Activated CD8-positive, alpha-beta T cell treated with anti-CD3 and anti-CD28 coated beads for 36 hours (primary cell): ENCODE measurements around the gene PADI4. TPM values are rescaled to one million over a fixed set of nuclear protein-coding genes. Genes with fewer than 3 reads are reported as not detected.
"Not testable (repeated sequence)": the region's sequence is repeated elsewhere in the genome, so short reads cannot be mapped to it uniquely, and the experiment has no call there.

Experiments
- ATAC-seq: fragments of 200-7000 bp; cut with Tn5 transposase; one replicate; pipeline ENCODE4 v1.10.0; 2021; ENCODE audit warnings: mild to moderate bottlenecking, moderate library complexity
- CTCF ChIA-PET: fragments of 350-600 bp; sonication (Branson Sonifier 250); formaldehyde crosslinking; loops from one replicate; lab custom pipeline; 2021; ENCODE audit warnings: antibody characterized with exemption; lab: Charles Lee
- POLR2A ChIA-PET: fragments of 350-600 bp; sonication (Branson Sonifier 250); formaldehyde crosslinking; loops from one replicate; lab custom pipeline; 2021; ENCODE audit warnings: antibody characterized with exemption; lab: Charles Lee
- DNase-seq: peaks from one replicate; pipeline ENCODE4 v3.0.0-alpha.2; 2020
- H3K27ac Mint-ChIP-seq: one replicate; pipeline ENCODE4 v1.8.0; 2021; ENCODE audit warnings: mild to moderate bottlenecking, mixed read lengths
- H3K27me3 Mint-ChIP-seq: one replicate; pipeline ENCODE4 v1.8.0; 2021; ENCODE audit warnings: mixed read lengths
- H3K36me3 Mint-ChIP-seq: one replicate; pipeline ENCODE4 v1.8.0; 2021; ENCODE audit warnings: low read depth, mixed read lengths
- H3K4me1 Mint-ChIP-seq: one replicate; pipeline ENCODE4 v1.8.0; 2021; ENCODE audit warnings: low read depth, mixed read lengths
- H3K4me3 Mint-ChIP-seq: one replicate; pipeline ENCODE4 v1.8.0; 2021; ENCODE audit warnings: mild to moderate bottlenecking, moderate library complexity, mixed read lengths
- H3K9me3 Mint-ChIP-seq: one replicate; pipeline ENCODE4 v1.8.0; 2021; ENCODE audit warnings: mixed read lengths
- intact Hi-C: fragments of 100-400 bp; cut with micrococcal nuclease; formaldehyde crosslinking; loops from one replicate; pipeline ENCODE4 v1.10.0; 2022
- total RNA-seq, 2 experiments: library from RNA; stranded (reverse); gene quantifications; one replicate each; pipeline ENCODE4 v1.2.3, GENCODE V29; 2021
- TF ChIP-seq, protein P1 (sequence below): fragments of 200-600 bp; IDR thresholded peaks from one replicate; pipeline ENCODE4 v1.8.0; 2022; ENCODE audit warnings: antibody characterized with exemption, mild to moderate bottlenecking

PADI4 gene
- total RNA-seq, 2 experiments from 2014 or later, result 1.6 to 1.8 TPM

DNA sequence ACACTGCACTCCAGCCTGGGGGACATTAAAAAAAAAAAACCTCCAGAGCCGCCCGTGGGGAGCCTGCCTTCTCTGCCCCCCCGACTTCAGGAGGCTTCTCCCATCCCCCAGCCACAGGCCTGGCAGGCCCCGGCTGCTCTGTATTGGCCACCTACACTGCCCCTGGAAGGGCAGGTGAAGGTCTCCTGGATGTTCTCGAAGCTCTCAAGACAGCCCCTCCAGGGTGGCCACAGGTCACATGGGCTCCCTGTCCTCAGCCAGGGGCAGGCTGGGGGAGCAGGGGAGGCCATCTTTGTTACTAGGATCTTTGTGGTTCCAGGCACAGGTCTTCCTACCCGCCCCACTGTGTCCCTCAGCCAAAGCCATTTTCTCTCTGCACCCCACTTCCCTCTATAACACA is 96.8 kb downstream of the PADI4 start:
- Mint-ChIP-seq H3K9me3 (no peaks in the 10 kb centered on the region), H3K4me1 (no peaks in the 10 kb centered on the region), H3K27me3 (no peaks in the 10 kb centered on the region), H3K27ac (no peak overlapping the region), H3K36me3 (peaks cover 18% of the 10 kb centered on the region), H3K4me3 (no peak overlapping the region)
- ChIA-PET POLR2A (interaction anchor here (0.6 kb wide), 1 partner anchor 9 kb away, joined by 3 read pairs; no protein-coding TSS in a partner anchor), CTCF (interaction anchor here (1.2 kb wide), 1 partner anchor 8 kb away, joined by 3 read pairs; no protein-coding TSS in a partner anchor)
- DNase-seq (no peak), ATAC-seq (no peak)
- TF ChIP-seq, protein P1, sequence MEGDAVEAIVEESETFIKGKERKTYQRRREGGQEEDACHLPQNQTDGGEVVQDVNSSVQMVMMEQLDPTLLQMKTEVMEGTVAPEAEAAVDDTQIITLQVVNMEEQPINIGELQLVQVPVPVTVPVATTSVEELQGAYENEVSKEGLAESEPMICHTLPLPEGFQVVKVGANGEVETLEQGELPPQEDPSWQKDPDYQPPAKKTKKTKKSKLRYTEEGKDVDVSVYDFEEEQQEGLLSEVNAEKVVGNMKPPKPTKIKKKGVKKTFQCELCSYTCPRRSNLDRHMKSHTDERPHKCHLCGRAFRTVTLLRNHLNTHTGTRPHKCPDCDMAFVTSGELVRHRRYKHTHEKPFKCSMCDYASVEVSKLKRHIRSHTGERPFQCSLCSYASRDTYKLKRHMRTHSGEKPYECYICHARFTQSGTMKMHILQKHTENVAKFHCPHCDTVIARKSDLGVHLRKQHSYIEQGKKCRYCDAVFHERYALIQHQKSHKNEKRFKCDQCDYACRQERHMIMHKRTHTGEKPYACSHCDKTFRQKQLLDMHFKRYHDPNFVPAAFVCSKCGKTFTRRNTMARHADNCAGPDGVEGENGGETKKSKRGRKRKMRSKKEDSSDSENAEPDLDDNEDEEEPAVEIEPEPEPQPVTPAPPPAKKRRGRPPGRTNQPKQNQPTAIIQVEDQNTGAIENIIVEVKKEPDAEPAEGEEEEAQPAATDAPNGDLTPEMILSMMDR, result no peak
- intact Hi-C loops, result no loop called here

GRCh38 chr1:17405898-17406759 is 98.1 kb downstream of the PADI4 start:
- Mint-ChIP-seq H3K9me3 (no peaks in the 10 kb centered on the region), H3K27ac (no peak overlapping the region), H3K27me3 (no peaks in the 10 kb centered on the region), H3K4me3 (no peak overlapping the region), H3K36me3 (peaks cover 28% of the 10 kb centered on the region), H3K4me1 (no peaks in the 10 kb centered on the region)
- CTCF ChIA-PET, result interaction anchor here (1.2 kb wide), 1 partner anchor 9 kb away, joined by 3 read pairs; no protein-coding TSS in a partner anchor
- POLR2A ChIA-PET, result interaction anchor here (0.7 to 1.0 kb wide), 3 partner anchors 11 to 200 kb away, joined by 3 read pairs; no protein-coding TSS in a partner anchor
- TF ChIP-seq, protein P1, result peak; percentile 79
- peak; percentile 89 for ATAC-seq
- peak; percentile 67 for DNase-seq
- intact Hi-C loops, result no loop called here

- POLR2A ChIA-PET, result interaction anchor here (0.7 to 1.0 kb wide), 3 partner anchors 10 to 199 kb away, joined by 3 read pairs; no protein-coding TSS in a partner anchor
- intact Hi-C loops, result not testable (repeated sequence)
Observed at GRCh38 chr1:17406760-17407475, 98.9 kb downstream of the PADI4 start.

DNA sequence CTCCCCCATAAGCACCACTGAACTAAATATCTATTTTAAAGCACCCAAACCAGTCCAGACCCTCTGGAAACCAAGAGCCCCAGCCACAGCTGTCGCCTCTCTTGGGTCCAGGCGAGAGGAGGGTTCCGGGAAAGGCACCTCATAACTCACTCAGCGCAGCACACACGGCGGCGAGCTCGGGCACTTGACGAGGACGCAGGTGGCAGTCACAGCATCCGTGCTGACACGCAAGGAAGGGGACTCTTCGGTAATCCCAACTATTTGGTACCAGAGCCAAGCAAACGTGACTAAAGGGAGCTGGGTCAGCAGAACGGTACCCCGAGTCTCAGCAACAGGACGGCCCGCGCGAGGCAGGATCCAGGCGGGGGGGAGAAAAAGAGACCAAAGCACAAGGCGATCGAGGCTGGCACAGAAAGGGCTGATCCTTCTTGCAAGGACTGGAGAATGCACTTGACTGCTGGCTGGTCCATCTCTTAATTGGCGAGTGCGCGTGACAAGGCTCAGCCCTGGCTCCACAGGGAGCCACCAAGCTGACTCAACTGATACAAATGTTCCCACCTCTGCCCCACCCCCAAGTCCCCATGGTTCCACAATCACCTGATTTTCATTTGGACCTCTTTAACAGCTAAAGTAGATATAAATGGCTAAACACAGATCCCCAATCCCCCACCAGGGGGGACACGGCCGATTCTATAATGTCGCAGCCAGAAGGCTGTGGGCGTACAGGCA is 100.0 kb downstream of the PADI4 start:
- H3K4me3 Mint-ChIP-seq, H3K27ac Mint-ChIP-seq, CTCF ChIA-PET, H3K27me3 Mint-ChIP-seq, POLR2A ChIA-PET, H3K9me3 Mint-ChIP-seq, intact Hi-C loops, ATAC-seq, DNase-seq, H3K4me1 Mint-ChIP-seq: not testable (repeated sequence)
- H3K36me3 Mint-ChIP-seq, result peaks cover 41% of the 10 kb centered on the region

More at GRCh38 chr1:17406760-17407475, 98.9 kb downstream of the PADI4 start:
- CTCF ChIA-PET, ATAC-seq, H3K9me3 Mint-ChIP-seq, DNase-seq, H3K27ac Mint-ChIP-seq, H3K4me1 Mint-ChIP-seq, H3K27me3 Mint-ChIP-seq, H3K4me3 Mint-ChIP-seq: not testable (repeated sequence)
- peaks cover 31% of the 10 kb centered on the region for H3K36me3 Mint-ChIP-seq

DNA sequence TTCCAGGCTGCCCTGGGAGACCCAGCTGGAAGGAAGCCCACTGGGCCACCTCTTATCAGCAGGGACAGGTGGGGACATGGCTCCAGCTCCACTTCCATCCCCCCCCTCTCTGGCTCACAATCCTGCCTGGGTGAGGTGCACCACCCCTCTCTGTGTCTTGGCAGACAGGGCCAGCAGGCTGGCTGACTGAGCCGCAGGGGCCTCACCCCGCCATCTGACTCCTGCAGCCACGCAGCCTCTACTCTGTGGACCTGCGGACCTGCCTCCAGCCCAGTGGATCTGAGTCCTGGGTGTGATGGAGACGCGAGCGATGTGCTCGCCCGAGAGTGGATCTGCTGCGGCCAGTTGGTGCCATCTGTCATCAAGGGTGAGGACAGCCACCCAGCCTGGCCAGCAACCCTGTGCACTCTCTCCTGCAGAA is 101.4 kb downstream of the PADI4 start:
- Mint-ChIP-seq H3K4me3 (no peak overlapping the region), H3K4me1 (no peaks in the 10 kb centered on the region), H3K27me3 (no peaks in the 10 kb centered on the region), H3K9me3 (no peaks in the 10 kb centered on the region), H3K27ac (no peak overlapping the region), H3K36me3 (peaks cover 47% of the 10 kb centered on the region)
- ChIA-PET CTCF (no interaction called here), POLR2A (no interaction called here)
- no peak for ATAC-seq
- no peak for DNase-seq
- intact Hi-C loops, result no loop called here
- TF ChIP-seq, protein P1, result no peak
